Measurements from ENCODE around the gene CASP1. TPM values are rescaled to one million over a fixed set of nuclear protein-coding genes. Genes with fewer than 3 reads are reported as not detected.
A peak's percentile ranks its signal among the peaks of the same experiment; 100 is the strongest.

Gene CASP1
- total RNA-seq, 1 donor from 2014 or later: 10.8 TPM

GRCh38 chr11:105056446-105056845, 21.5 kb upstream of the CASP1 start:
- Histone ChIP-seq H3K27me3 (ENCODE audit: control insufficient read depth, insufficient read depth, low read length) (no peaks in the 10 kb centered on the region), H3K4me3 (ENCODE audit: low read depth, low read length) (no peak overlapping the region), H3K36me3 (ENCODE audit: control insufficient read depth, insufficient read depth, low read length) (no peaks in the 10 kb centered on the region)
- FAIRE-seq (peak; percentile 43), DNase-seq (ENCODE audit: low read depth) (no peak)
- no peak for TF ChIP-seq CTCF (IDR thresholded peaks at IDR 0.05; ENCODE audit: insufficient read depth, low read length, severe bottlenecking)

GRCh38 chr11:105054723-105055493, 20.0 kb upstream of the CASP1 start:
- FAIRE-seq: no peak
- no peak overlapping the region for H3K4me3 ChIP-seq (ENCODE audit: low read depth, low read length)
- H3K27me3 ChIP-seq (ENCODE audit: control insufficient read depth, insufficient read depth, low read length): no peaks in the 10 kb centered on the region
- TF ChIP-seq CTCF (IDR thresholded peaks at IDR 0.05; ENCODE audit: insufficient read depth, low read length, severe bottlenecking): no peak
- no peak for DNase-seq (ENCODE audit: low read depth)
- H3K36me3 ChIP-seq (ENCODE audit: control insufficient read depth, insufficient read depth, low read length): no peaks in the 10 kb centered on the region

- no peak overlapping the region for H3K4me3 ChIP-seq (ENCODE audit: low read depth, low read length)
- no peak for TF ChIP-seq CTCF (IDR thresholded peaks at IDR 0.05; ENCODE audit: insufficient read depth, low read length, severe bottlenecking)
- FAIRE-seq: no peak
- no peak for DNase-seq (ENCODE audit: low read depth)
- no peaks in the 10 kb centered on the region for H3K27me3 ChIP-seq (ENCODE audit: control insufficient read depth, insufficient read depth, low read length)
- no peaks in the 10 kb centered on the region for H3K36me3 ChIP-seq (ENCODE audit: control insufficient read depth, insufficient read depth, low read length)
Measured at GRCh38 chr11:105052487-105052886, 17.5 kb upstream of the CASP1 start.

- FAIRE-seq (no peak), DNase-seq (ENCODE audit: low read depth) (no peak)
- TF ChIP-seq CTCF (IDR thresholded peaks at IDR 0.05; ENCODE audit: insufficient read depth, low read length, severe bottlenecking): no peak
- Histone ChIP-seq H3K27me3 (ENCODE audit: control insufficient read depth, insufficient read depth, low read length) (no peaks in the 10 kb centered on the region), H3K4me3 (ENCODE audit: low read depth, low read length) (no peak overlapping the region), H3K36me3 (ENCODE audit: control insufficient read depth, insufficient read depth, low read length) (no peaks in the 10 kb centered on the region)
Measured at GRCh38 chr11:105051559-105051958, 16.6 kb upstream of the CASP1 start.

GRCh38 chr11:105049481-105049880, 14.5 kb upstream of the CASP1 start:
- H3K36me3 ChIP-seq (ENCODE audit: control insufficient read depth, insufficient read depth, low read length): no peaks in the 10 kb centered on the region
- DNase-seq (ENCODE audit: low read depth): peak; percentile 25
- H3K27me3 ChIP-seq (ENCODE audit: control insufficient read depth, insufficient read depth, low read length): no peaks in the 10 kb centered on the region
- TF ChIP-seq CTCF (IDR thresholded peaks at IDR 0.05; ENCODE audit: insufficient read depth, low read length, severe bottlenecking): no peak
- FAIRE-seq: no peak
- no peak overlapping the region for H3K4me3 ChIP-seq (ENCODE audit: low read depth, low read length)
